ENCODE results near the gene MLKL. TPM values are rescaled to one million over a fixed set of nuclear protein-coding genes. Genes with fewer than 3 reads are reported as not detected.

MLKL gene
- polyA plus RNA-seq, 1 experiment: 5.8 TPM

- Histone ChIP-seq H3K4me3 (ENCODE audit: low read depth, low read length) (no peak overlapping the region), H3K9me3 (ENCODE audit: control insufficient read depth, insufficient read depth, low read length) (no peaks in the 10 kb centered on the region), H3K27me3 (ENCODE audit: control insufficient read depth, insufficient read depth, low read length) (peaks cover 11% of the 10 kb centered on the region), H3K27ac (ENCODE audit: low read depth, low read length) (no peak overlapping the region)
- no peak for TF ChIP-seq CTCF (IDR thresholded peaks at IDR 0.05; ENCODE audit: low read depth, low read length)
- ChIA-PET CTCF (interaction anchor here (0.5 to 8.5 kb wide), 8 partner anchors 12 to 182 kb away, joined by 3 to 208 read pairs (median 6); partner anchors contain the start of gene MLKL), POLR2A (interaction anchor here (0.6 to 1.0 kb wide), 2 partner anchors 13 to 157 kb away, joined by 4 read pairs; no protein-coding TSS in a partner anchor)
- no peak for DNase-seq (ENCODE audit: low read depth, low spot score)
These were observed 11.3 kb upstream of the MLKL start for GRCh38 chr16:74711938-74712337.

DNA sequence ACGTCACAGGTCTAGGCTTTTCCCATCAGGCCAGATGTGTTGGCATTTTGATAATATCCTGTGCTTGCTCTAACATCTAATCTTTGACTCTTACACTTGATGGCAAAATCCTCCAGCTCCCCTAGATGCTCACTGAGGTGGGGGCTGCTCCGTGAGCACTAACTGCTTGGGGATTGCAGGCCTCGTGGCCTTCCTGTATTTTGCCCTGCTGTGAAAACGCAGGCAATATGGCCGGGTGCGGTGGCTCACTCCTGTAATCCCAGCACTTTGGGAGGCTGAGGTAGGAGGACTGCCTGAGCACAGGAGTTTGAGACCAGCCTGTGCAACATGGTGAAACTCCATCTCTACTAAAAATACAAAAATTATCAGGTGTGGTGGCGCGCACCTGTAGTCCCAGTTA lies 9.7 kb upstream of the MLKL start:
- H3K9me3 ChIP-seq (ENCODE audit: control insufficient read depth, insufficient read depth, low read length): no peaks in the 10 kb centered on the region
- ChIA-PET CTCF (interaction anchor here (0.8 to 8.5 kb wide), 11 partner anchors 10 to 153 kb away, joined by 3 to 208 read pairs (median 6); partner anchors contain the start of genes FA2H and MLKL), POLR2A (no interaction called here)
- no peak for DNase-seq (ENCODE audit: low read depth, low spot score)
- H3K27me3 ChIP-seq (ENCODE audit: control insufficient read depth, insufficient read depth, low read length): peaks cover 8% of the 10 kb centered on the region
- H3K4me3 ChIP-seq (ENCODE audit: low read depth, low read length): no peak overlapping the region
- no peak overlapping the region for H3K27ac ChIP-seq (ENCODE audit: low read depth, low read length)
- no peak for TF ChIP-seq CTCF (IDR thresholded peaks at IDR 0.05; ENCODE audit: low read depth, low read length)

DNA sequence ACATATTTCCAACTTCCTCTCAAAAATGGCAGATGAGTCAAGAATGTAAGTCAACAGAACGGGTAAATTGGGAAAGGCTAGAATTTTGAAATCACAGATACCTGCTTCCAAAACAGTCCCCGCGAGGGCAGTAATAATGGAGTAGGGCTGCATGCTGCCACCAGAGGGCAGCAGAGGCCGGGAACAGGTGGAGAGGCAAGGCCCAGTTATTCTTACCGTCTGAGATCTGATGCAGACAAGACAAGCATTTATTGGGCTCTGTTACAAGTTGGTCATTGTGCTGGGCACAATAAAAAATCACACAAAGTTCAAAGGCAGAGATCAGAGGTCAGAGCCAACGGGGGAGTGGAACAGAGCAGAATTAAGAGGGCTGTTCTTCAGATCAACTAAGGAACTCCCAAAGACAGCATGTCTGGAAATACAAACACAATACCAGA lies 8.8 kb upstream of the MLKL start:
- H3K27ac ChIP-seq (ENCODE audit: low read depth, low read length): no peak overlapping the region
- peak; percentile 38 for DNase-seq (ENCODE audit: low read depth, low spot score)
- CTCF ChIA-PET: interaction anchor here (0.6 to 8.5 kb wide), 11 partner anchors 9 to 154 kb away, joined by 3 to 208 read pairs (median 7); partner anchors contain the start of genes FA2H and MLKL
- POLR2A ChIA-PET: no interaction called here
- no peaks in the 10 kb centered on the region for H3K9me3 ChIP-seq (ENCODE audit: control insufficient read depth, insufficient read depth, low read length)
- no peak overlapping the region for H3K4me3 ChIP-seq (ENCODE audit: low read depth, low read length)
- H3K27me3 ChIP-seq (ENCODE audit: control insufficient read depth, insufficient read depth, low read length): peaks cover 8% of the 10 kb centered on the region
- peak; percentile 99 for TF ChIP-seq CTCF (IDR thresholded peaks at IDR 0.05; ENCODE audit: low read depth, low read length)

DNA sequence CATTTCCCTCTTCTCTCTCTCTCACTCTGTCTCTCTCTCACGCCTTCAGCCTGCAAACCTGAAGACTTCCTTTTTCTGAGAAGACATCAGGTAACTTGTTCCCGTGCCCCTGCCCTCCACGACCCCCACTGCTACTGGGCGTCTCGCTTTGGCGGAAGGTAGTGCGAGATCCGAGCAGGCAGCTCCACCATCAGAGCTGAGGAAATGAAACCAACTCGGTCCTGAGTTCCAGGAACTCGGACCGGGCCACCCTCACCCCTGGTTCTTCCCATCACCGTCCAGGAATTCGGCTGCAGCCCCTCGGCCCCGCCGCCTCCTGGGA lies 585 bp downstream of the MLKL start:
- Histone ChIP-seq H3K27ac (ENCODE audit: low read depth, low read length) (no peak overlapping the region), H3K27me3 (ENCODE audit: control insufficient read depth, insufficient read depth, low read length) (no peaks in the 10 kb centered on the region), H3K9me3 (ENCODE audit: control insufficient read depth, insufficient read depth, low read length) (no peaks in the 10 kb centered on the region; the same call in 1 of the 2 replicates), H3K4me3 (ENCODE audit: low read depth, low read length) (peak overlapping the region; percentile 85)
- no peak for DNase-seq (ENCODE audit: low read depth, low spot score)
- ChIA-PET CTCF (interaction anchor here (1.2 to 4.0 kb wide), 7 partner anchors 8 to 411 kb away, joined by 3 to 25 read pairs (median 5); no protein-coding TSS in a partner anchor), POLR2A (interaction anchor here (1.0 to 1.4 kb wide), 2 partner anchors 33 to 44 kb away, joined by 3 to 5 read pairs; partner anchors contain the start of gene RFWD3)
- TF ChIP-seq CTCF (IDR thresholded peaks at IDR 0.05; ENCODE audit: low read depth, low read length): no peak

DNA sequence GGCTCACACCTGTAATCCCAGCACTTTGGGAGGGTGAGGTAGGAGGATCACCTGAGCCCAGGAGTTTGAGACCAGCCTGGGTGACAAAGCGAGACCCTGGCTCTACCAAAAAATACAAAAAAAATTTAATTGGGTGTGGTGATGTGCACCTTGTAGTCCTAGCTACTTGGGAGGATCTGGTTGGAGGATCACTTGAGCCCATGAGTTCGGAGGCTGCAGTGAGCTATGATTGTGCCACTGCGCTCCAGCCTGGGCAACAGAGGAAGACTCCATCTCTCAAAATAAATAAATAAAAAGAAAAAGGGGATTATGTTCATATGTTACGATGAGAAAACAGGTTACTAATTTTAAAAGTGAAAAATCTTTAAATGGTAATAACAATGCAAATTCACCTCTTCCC lies 996 bp downstream of the MLKL start:
- no peak for DNase-seq (ENCODE audit: low read depth, low spot score)
- no peak for TF ChIP-seq CTCF (IDR thresholded peaks at IDR 0.05; ENCODE audit: low read depth, low read length)
- no peak overlapping the region for H3K27ac ChIP-seq (ENCODE audit: low read depth, low read length)
- peak overlapping the region; percentile 85 for H3K4me3 ChIP-seq (ENCODE audit: low read depth, low read length)
- ChIA-PET POLR2A (interaction anchor here (1.0 to 1.4 kb wide), 2 partner anchors 33 to 45 kb away, joined by 3 to 5 read pairs; partner anchors contain the start of gene RFWD3), CTCF (interaction anchor here (1.3 to 4.0 kb wide), 5 partner anchors 9 to 163 kb away, joined by 3 to 25 read pairs (median 6); no protein-coding TSS in a partner anchor)
- H3K27me3 ChIP-seq (ENCODE audit: control insufficient read depth, insufficient read depth, low read length): no peaks in the 10 kb centered on the region
- no peaks in the 10 kb centered on the region; the same call in 1 of the 2 replicates for H3K9me3 ChIP-seq (ENCODE audit: control insufficient read depth, insufficient read depth, low read length)

All from AG04450 (cell line).